ENCODE data around the gene LGR6.

Gene LGR6

GRCh38 chr1:202263628-202264027, 70.0 kb downstream of the LGR6 start:
- no peak for DNase-seq (ENCODE audit: low read depth)

DNA sequence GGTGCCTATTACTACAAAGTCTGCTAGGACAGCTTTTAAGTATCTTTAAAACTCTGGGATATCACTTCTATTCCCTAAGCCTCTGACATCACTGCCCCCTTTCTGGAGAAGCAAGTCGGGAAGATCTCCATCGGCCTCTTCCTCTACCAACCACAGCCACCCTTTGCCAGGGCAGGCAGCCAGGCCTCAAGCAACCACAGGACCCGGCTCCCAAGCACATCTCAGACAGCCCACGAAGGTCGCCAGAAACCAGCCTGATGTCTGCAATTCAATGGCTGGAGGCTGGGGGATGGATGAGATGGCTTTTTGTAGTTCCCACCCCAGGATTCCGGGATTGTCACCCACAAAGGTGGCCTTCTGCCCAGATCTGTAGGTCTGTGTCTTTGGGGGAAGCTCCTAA, 70.7 kb downstream of the LGR6 start:
- no peak for TF ChIP-seq CTCF (conservative IDR thresholded peaks at IDR 0.05; ENCODE audit: low read length)
- DNase-seq (ENCODE audit: low read depth), result peak; percentile 29

More at GRCh38 chr1:202263628-202264027, 70.0 kb downstream of the LGR6 start:
- no peak for TF ChIP-seq CTCF (conservative IDR thresholded peaks at IDR 0.05; ENCODE audit: low read length)
- H3K4me3 ChIP-seq (ENCODE audit: low read length), result no peak overlapping the region

DNA sequence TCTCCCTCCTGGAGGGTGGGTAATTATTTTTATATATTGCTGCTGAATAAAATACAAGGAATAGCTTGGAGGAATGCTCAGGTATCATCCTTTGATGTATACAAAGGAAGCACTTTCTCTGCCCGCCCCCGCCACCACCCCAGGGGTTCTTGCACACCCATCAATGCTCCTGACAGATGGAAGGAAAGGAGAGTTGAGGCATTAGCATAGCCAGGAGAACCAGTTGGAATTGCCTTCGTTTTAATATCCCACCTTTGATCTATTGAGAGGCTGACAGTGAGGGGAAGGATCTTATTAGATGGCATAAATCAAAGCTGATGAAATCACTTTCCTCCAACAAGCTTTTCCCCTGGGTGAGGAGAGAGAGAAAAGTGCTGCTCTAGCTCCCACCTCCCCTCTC, 71.1 kb downstream of the LGR6 start:
- TF ChIP-seq CTCF (conservative IDR thresholded peaks at IDR 0.05; ENCODE audit: low read length), result no peak

More for the DNA sequence above, 70.7 kb downstream of the LGR6 start:
- no peak overlapping the region for H3K4me3 ChIP-seq (ENCODE audit: low read length)

GRCh38 chr1:202266061-202266765, 72.6 kb downstream of the LGR6 start:
- TF ChIP-seq CTCF (conservative IDR thresholded peaks at IDR 0.05; ENCODE audit: low read length), result no peak
- DNase-seq (ENCODE audit: low read depth), result no peak
- H3K4me3 ChIP-seq (ENCODE audit: low read length), result no peak overlapping the region

More for the DNA sequence above, 71.1 kb downstream of the LGR6 start:
- H3K4me3 ChIP-seq (ENCODE audit: low read length), result no peak overlapping the region
- DNase-seq (ENCODE audit: low read depth), result no peak

DNA sequence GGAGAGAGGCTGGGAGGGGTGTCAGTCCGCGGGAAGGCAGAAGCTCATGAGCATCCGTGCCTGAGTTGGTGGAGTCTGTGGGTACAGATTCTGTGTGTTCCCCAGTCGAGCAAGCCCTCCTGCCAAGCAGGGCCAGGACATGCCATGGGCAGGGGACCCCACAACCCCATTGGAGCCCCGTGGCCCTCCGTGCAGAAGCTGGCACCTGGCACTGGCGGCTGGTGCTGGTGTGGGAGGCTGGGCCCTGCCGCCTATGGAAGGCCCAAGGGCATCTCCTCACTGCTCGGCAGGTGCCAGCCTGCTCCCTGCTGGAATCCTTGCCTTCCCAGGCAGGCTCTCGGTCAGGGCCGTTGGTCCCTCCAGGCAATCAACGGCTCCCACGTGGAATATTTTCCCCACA, 74.4 kb downstream of the LGR6 start:
- no peak for DNase-seq (ENCODE audit: low read depth)

DNA sequence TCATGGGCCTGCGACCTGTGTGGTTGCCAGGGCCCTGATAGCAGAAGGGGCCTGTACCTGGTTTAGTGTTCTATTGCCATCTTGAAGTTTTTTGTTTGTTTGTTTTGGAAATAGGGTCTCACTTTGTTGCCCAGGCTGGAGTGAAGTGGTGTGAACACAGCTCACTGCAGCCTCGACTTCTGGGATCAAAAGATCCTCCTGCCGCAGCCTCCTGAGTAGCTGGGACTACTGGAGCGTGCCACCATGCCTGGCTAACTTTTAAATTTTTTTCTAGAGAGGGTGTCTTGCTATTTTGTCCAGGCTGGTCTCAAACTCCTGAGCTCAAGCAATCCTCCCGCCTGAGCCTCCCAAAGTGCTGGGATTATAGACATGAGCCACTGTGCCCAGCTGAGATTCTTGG, 75.2 kb downstream of the LGR6 start:
- TF ChIP-seq CTCF (conservative IDR thresholded peaks at IDR 0.05; ENCODE audit: low read length), result no peak
- no peak for DNase-seq (ENCODE audit: low read depth)
- no peak overlapping the region for H3K4me3 ChIP-seq (ENCODE audit: low read length)

More for the DNA sequence above, 74.4 kb downstream of the LGR6 start:
- no peak overlapping the region for H3K4me3 ChIP-seq (ENCODE audit: low read length)
- TF ChIP-seq CTCF (conservative IDR thresholded peaks at IDR 0.05; ENCODE audit: low read length), result no peak

- H3K4me3 ChIP-seq (ENCODE audit: low read length), result no peak overlapping the region
- TF ChIP-seq CTCF (conservative IDR thresholded peaks at IDR 0.05; ENCODE audit: low read length), result no peak
- no peak for DNase-seq (ENCODE audit: low read depth)
Observed at GRCh38 chr1:202270871-202271326, 77.3 kb downstream of the LGR6 start.

Measured in AG10803 (cell line).